Smooth muscle cell (in vitro differentiated cells): Measurements from ENCODE around the gene GPR146. TPM values are rescaled to one million over a fixed set of nuclear protein-coding genes. Genes with fewer than 3 reads are reported as not detected.

Experiments
- DNase-seq: peaks from one replicate; lab custom pipeline; 2025; ENCODE audit not compliant: unreplicated experiment; lab: John Stamatoyannopoulos, UW
- H2AFZ ChIP-seq: fragments of 200-600 bp; sonication (generic); 2 replicates; pipeline ENCODE4 v1.6.0; 2016; ENCODE audit warnings: antibody characterized with exemption, low read depth, mild to moderate bottlenecking
- H3F3A ChIP-seq: fragments of 200-600 bp; sonication (generic); 2 replicates; pipeline ENCODE4 v1.6.0; 2017; ENCODE audit warnings: antibody characterized with exemption, low read depth
- H3K27ac ChIP-seq: fragments of 200-600 bp; sonication (generic); 2 replicates; pipeline ENCODE4 v1.5.1; 2016; ENCODE audit warnings: low read depth, mild to moderate bottlenecking
- H3K27me3 ChIP-seq: fragments of 200-600 bp; sonication (generic); 2 replicates; pipeline ENCODE4 v1.6.1; 2016; ENCODE audit warnings: low read depth, mild to moderate bottlenecking
- H3K36me3 ChIP-seq: fragments of 200-600 bp; sonication (generic); 2 replicates; pipeline ENCODE4 v1.5.1; 2016; ENCODE audit warnings: low read depth
- H3K4me1 ChIP-seq: fragments of 200-600 bp; sonication (generic); 2 replicates; pipeline ENCODE4 v1.5.1; 2016; ENCODE audit warnings: low read depth
- H3K4me2 ChIP-seq: fragments of 200-600 bp; sonication (generic); 2 replicates; pipeline ENCODE4 v1.6.0; 2016; ENCODE audit warnings: mild to moderate bottlenecking
- H3K4me3 ChIP-seq: fragments of 200-600 bp; sonication (generic); 2 replicates; pipeline ENCODE4 v1.5.1; 2016; ENCODE audit warnings: mild to moderate bottlenecking
- H3K79me2 ChIP-seq: fragments of 200-600 bp; sonication (generic); 2 replicates; pipeline ENCODE4 v1.6.0; 2016; ENCODE audit warnings: low read depth, mild to moderate bottlenecking
- H3K9ac ChIP-seq: fragments of 200-600 bp; sonication (generic); 2 replicates; pipeline ENCODE4 v1.6.0; 2016; ENCODE audit warnings: low read depth
- H3K9me3 ChIP-seq: fragments of 200-600 bp; sonication (generic); replicated peaks from 2 replicates; pipeline ENCODE4 v1.5.1; 2016; ENCODE audit warnings: low read depth
- H4K20me1 ChIP-seq: fragments of 200-600 bp; sonication (generic); 2 replicates; pipeline ENCODE4 v1.6.0; 2016; ENCODE audit warnings: low read depth
- CTCF ChIP-seq: fragments of 200-600 bp; sonication (generic); IDR thresholded peaks from 2 replicates; pipeline ENCODE4 v1.5.1; 2017; ENCODE audit warnings: borderline replicate concordance, mild to moderate bottlenecking, antibody characterized with exemption; ENCODE audit not compliant: insufficient read depth, poor library complexity, severe bottlenecking
- WGBS: methylation state at CpG from one replicate; pipeline ENCODE4 v1.1.7; 2016; ENCODE audit warnings: low lambda C conversion rate; 5-methylcytosine and 5-hydroxymethylcytosine counted together
- polyA plus RNA-seq: library from polyadenylated mRNA; unstranded; fragments of >200 nt; fragmentation: Nextera tagmentation; extraction: Ambion mirVana; gene quantifications from 2 replicates; pipeline ENCODE4 v1.2.1, GENCODE V29; 2016
- total RNA-seq: library from RNA; depleted of rRNA; stranded (reverse); fragments of >200 nt; gene quantifications from 2 replicates; pipeline ENCODE4 v1.2.3, GENCODE V29; 2014

GPR146 gene
- total and polyA plus RNA-seq, 2 experiments from 2014 or later = 1.8 to 2.2 TPM

DNA sequence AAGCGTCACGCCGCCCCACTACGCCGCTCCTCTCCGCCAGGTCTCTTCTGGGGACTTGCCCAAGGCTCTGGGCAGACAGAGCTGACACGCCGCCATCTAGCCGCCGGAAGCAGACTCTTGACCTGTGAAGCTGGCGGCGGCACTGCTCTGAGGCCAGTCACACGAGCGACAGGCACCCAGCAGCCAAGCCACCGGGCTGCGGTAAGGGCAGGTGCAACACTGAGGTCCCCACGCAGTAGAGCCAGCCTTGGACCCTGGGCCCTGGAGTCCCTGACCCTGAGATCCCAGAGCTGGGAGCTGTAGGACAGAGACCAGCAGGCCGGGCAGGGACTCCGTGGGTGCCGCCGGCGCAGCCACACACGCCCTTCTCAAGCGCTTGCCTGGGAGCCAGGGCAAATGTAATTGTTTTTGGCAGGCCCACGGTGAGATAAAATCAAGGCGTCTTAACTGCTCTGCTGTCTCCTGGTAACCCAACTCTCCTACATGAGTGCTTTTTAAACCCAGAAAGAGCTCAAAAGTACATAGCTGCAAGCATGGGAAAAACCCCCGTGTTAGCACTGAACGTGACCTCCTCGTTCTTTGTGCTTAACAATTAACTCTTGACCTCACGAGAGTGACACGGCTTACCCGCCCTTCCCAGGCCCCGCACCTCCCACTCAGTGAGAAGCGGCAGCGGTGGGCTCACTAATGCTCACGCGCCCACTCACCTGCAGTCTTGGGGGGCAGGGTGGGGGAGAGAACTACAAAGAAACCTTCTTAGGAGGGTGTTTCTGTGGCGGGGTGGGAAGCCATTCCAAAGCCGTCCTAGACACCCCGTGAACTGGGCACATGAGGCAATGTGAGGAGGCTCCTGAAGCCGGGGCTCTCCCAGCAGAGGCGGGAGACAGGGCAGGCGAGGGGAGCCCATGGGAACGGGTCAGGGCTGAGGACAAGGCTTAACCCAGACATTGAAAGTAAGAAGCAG is 52.1 kb downstream of the GPR146 start:
- no peak for DNase-seq
- Histone ChIP-seq H4K20me1 (peaks cover 76% of the 10 kb centered on the region), H3K27ac (no peak overlapping the region), H3F3A (no peaks in the 10 kb centered on the region), H3K9ac (no peak overlapping the region), H3K4me1 (no peaks in the 10 kb centered on the region), H3K36me3 (no peaks in the 10 kb centered on the region), H3K9me3 (no peaks in the 10 kb centered on the region), H3K4me2 (no peak overlapping the region), H2AFZ (no peak overlapping the region), H3K4me3 (no peak overlapping the region), H3K79me2 (no peaks in the 10 kb centered on the region), H3K27me3 (no peaks in the 10 kb centered on the region)
- WGBS = 87% methylated on average over 44 of the region's 44 CpGs
- no peak for TF ChIP-seq CTCF

GRCh38 chr7:1097120-1097504 is 52.8 kb downstream of the GPR146 start:
- H3K4me3 ChIP-seq = no peak overlapping the region
- no peaks in the 10 kb centered on the region for H3K4me1 ChIP-seq
- no peaks in the 10 kb centered on the region for H3K27me3 ChIP-seq
- no peak overlapping the region for H3K9ac ChIP-seq
- H3K9me3 ChIP-seq = no peaks in the 10 kb centered on the region
- no peak overlapping the region for H3K4me2 ChIP-seq
- H3K27ac ChIP-seq = no peak overlapping the region
- peaks cover 78% of the 10 kb centered on the region for H4K20me1 ChIP-seq
- TF ChIP-seq CTCF = no peak
- no peaks in the 10 kb centered on the region for H3K36me3 ChIP-seq
- 96% methylated on average over 13 of the region's 13 CpGs for WGBS
- H3F3A ChIP-seq = no peaks in the 10 kb centered on the region
- H2AFZ ChIP-seq = no peak overlapping the region
- DNase-seq = no peak
- no peaks in the 10 kb centered on the region for H3K79me2 ChIP-seq

DNA sequence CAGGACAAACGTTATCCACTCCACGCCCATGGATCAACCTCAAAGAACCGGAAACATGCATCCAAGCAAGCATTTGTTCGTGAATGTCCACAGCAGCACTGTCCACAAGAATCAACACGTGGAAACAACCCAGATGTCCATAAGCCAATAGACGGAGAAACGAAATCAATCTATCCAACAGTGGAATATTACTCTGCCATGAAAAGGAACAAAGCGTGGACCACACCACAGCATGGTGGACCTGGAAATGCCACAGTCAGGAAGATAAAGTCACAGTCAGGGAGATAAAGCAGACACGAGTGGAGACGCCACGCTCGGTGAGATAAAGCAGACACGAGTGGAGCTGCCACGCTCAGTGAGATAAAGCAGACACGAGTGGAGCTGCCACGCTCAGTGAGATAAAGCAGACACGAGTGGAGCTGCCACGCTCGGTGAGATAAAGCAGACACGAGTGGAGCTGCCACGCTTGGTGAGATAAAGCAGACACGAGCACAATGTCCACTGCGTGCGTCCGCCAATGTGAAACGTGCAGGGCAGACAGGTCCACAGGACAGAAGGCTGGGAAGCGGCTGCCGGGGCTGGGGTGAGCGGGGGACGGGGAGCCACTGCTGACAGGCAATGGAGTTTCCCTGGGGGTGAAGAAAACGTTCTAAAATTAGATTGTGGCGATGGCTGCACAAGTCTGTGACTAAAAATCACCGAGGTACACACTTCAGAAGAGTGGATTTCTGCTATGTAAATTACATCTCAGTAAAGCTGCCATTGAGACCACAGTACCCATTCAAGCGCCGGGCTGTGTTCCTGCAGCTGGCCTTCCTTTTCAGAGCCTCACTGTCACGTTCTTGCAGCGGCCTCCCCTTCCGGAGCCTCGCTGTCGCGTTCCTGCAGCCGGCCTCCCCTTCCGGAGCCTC is 54.2 kb downstream of the GPR146 start:
- Histone ChIP-seq H3K27ac (no peak overlapping the region), H3K27me3 (no peaks in the 10 kb centered on the region), H2AFZ (no peak overlapping the region), H3K36me3 (no peaks in the 10 kb centered on the region), H3K79me2 (no peaks in the 10 kb centered on the region), H3F3A (no peaks in the 10 kb centered on the region), H3K4me3 (no peak overlapping the region), H3K9me3 (no peaks in the 10 kb centered on the region), H4K20me1 (peaks cover 86% of the 10 kb centered on the region), H3K4me1 (no peaks in the 10 kb centered on the region), H3K4me2 (no peak overlapping the region), H3K9ac (no peak overlapping the region)
- no peak for DNase-seq
- 94% methylated on average over 42 of the region's 43 CpGs for WGBS
- no peak for TF ChIP-seq CTCF
